GM19351 (cell line): Measurements from ENCODE around the gene MS4A13.
"Not testable (repeated sequence)": the region's sequence is repeated elsewhere in the genome, so short reads cannot be mapped to it uniquely, and the experiment has no call there.

Source experiments
- ATAC-seq: cut with Tn5 transposase; IDR thresholded peaks from one replicate; pipeline ENCODE4 v1.9.1; 2021; ENCODE audit warnings: mild to moderate bottlenecking, moderate library complexity; ENCODE audit not compliant: unreplicated experiment

MS4A13 gene

DNA sequence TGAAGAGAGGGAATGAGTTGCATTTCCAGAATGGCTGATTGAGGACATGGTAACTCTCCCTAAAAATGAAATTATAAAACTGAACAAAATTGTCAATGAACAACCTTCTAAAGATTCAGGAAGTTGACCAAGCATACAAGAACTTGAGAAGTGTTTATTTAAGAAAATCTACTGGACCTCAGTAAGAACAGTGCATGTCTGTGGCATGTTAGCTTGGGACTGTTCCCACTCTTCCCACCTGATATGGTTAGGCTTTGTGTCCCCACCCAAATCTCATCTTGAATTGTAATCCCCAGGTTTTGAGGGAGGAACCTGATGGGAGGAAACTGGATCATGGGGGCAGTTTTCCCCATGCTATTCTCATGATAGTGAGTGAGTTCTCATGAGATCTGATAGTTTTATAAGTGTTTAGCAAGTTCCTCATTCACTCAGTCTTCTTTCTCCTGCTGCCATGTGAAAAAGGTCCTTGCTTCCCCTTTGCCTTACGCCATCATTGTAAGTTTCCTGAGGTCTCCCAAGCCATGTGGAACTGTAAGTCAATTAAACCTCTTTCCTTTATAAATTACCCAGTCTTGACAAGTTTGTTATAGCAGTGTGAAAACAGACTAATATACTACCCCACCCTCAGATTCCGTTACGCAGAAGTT is 15.4 kb downstream of the MS4A13 start:
- ATAC-seq: no peak

- ATAC-seq: not testable (repeated sequence)
These were observed 17.2 kb downstream of the MS4A13 start for GRCh38 chr11:60532383-60532782.

DNA sequence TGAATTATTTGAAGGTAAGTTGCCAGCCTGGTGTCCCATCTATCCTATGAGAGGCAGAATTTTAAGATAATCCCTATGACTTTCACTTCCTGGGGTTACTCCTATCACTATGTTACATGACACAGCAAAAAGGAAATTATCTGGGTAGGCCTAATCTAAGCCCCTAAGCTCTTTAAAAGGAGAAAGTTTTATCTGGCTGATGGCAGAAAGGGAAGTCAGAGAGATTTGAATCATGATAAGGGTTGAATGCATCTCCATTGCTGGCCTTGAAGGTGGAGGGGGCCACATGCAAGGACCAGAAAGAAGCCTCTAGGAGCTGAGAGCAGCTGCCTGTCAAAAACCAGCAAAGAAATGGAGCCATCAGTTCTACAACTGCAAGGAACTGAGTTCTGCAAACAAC is 23.4 kb downstream of the MS4A13 start:
- not testable (repeated sequence) for ATAC-seq

GRCh38 chr11:60544077-60544476 is 28.9 kb downstream of the MS4A13 start:
- no peak for ATAC-seq

DNA sequence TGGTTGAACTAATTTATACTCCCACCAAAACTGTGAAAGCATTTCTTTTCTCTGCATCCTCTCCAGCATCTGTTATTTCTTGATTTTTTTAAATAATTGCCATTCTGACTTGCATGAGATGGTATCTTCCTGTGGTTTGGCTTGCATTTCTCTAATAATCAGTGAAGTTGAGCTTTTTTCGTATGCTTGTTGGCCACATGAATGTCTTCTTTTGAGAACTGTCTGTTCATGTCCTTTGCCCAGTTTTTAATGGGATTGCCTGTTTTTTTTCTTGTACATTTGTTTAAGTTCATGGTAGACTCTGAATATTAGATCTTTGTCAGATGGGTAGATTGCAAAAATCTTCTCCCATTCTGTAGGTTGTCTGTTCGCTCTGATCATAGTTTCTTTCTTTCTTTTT is 46.1 kb downstream of the MS4A13 start:
- no peak for ATAC-seq

- ATAC-seq: no peak
These were observed 48.5 kb downstream of the MS4A13 start for GRCh38 chr11:60563553-60564235.

GRCh38 chr11:60566776-60567175 is 51.6 kb downstream of the MS4A13 start:
- ATAC-seq: no peak

- peak; percentile 66 for ATAC-seq
These were observed 55.8 kb downstream of the MS4A13 start for GRCh38 chr11:60570970-60571369.

DNA sequence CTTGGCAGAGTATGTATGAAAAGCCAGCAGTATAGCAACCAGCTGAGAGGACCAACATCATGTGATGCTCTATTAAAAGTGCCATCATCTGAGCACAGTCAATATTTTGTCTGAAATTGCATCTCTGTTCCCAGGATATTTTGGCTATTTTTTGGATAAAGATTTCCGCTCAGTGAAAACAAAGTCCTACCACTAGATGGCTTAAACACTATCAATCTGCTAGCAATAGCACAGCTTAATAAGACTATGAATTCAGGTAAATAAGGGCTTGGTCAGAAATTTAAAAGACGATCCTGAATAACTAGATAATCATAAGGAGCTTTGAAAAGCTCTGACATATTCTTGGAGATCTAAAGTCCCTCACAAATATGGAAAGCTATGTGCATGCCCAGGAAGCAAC is 74.4 kb downstream of the MS4A13 start:
- ATAC-seq: no peak
